HepG2 (cell line): ENCODE data around the gene CAMTA1.

Source experiments
- ELF1 ChIP-seq: sonication (generic); formaldehyde crosslinking; IDR thresholded peaks from 2 replicates; pipeline ENCODE4 v1.4.0; 2020; ENCODE audit warnings: missing genetic modification reagents
- FOXA1 ChIP-seq, 2 experiments: fragments of 450-650 bp in 1 of 2; sonication (generic) in 1 of 2; formaldehyde crosslinking in 1 of 2; IDR thresholded peaks; 2 replicates each; pipeline versions ENCODE4 v1.4.0 to v1.6.1; 2016 to 2020; ENCODE audit warnings: missing genetic modification reagents in 1 of 2
- HES4 ChIP-seq: sonication (generic); formaldehyde crosslinking; IDR thresholded peaks from 2 replicates; pipeline ENCODE4 v1.9.0; 2021; ENCODE audit warnings: mild to moderate bottlenecking, missing genetic modification reagents, borderline replicate concordance
- MIER3 ChIP-seq: IDR thresholded peaks from 2 replicates; pipeline ENCODE4 v1.6.1; 2016; ENCODE audit warnings: missing compliant biosample characterization, borderline replicate concordance
- ZNF234 ChIP-seq: sonication (generic); formaldehyde crosslinking; conservative IDR thresholded peaks from 2 replicates; pipeline ENCODE4 v1.5.1; 2020; ENCODE audit warnings: mild to moderate bottlenecking, missing genetic modification reagents
- ZNF550 ChIP-seq: sonication (generic); formaldehyde crosslinking; IDR thresholded peaks from 2 replicates; pipeline ENCODE4 v1.4.0; 2020; ENCODE audit warnings: mild to moderate bottlenecking, missing genetic modification reagents, borderline replicate concordance
- ZZZ3 ChIP-seq: sonication (generic); formaldehyde crosslinking; IDR thresholded peaks from 2 replicates; pipeline ENCODE4 v1.4.0; 2020; ENCODE audit warnings: missing genetic modification reagents, mild to moderate bottlenecking, borderline replicate concordance
- TF ChIP-seq, protein P1 (sequence below): sonication (generic); formaldehyde crosslinking; IDR thresholded peaks from 2 replicates; pipeline ENCODE4 v1.5.0; 2020; ENCODE audit warnings: missing genetic modification reagents

- TF ChIP-seq ZZZ3 (CRISPR knock-in tag) (no peak), HES4 (CRISPR knock-in tag) (no peak), ZNF234 (CRISPR knock-in tag) (no peak), MIER3 (CRISPR knock-in tag) (no peak), FOXA1 (IDR thresholded peaks at IDR 0.05) (no peak), FOXA1 (CRISPR knock-in tag; IDR thresholded peaks at IDR 0.05) (no peak), ELF1 (CRISPR knock-in tag) (no peak), ZNF550 (CRISPR knock-in tag) (no peak)
- TF ChIP-seq, protein P1, sequence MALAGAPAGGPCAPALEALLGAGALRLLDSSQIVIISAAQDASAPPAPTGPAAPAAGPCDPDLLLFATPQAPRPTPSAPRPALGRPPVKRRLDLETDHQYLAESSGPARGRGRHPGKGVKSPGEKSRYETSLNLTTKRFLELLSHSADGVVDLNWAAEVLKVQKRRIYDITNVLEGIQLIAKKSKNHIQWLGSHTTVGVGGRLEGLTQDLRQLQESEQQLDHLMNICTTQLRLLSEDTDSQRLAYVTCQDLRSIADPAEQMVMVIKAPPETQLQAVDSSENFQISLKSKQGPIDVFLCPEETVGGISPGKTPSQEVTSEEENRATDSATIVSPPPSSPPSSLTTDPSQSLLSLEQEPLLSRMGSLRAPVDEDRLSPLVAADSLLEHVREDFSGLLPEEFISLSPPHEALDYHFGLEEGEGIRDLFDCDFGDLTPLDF (CRISPR knock-in tag): no peak
Observed at GRCh38 chr1:7390604-7391000, 605.3 kb downstream of the CAMTA1 start.
